Stimulated activated naive CD4-positive, alpha-beta T cell treated with Interleukin-2 at 50 U/mL for 16 hours (primary cell): ENCODE data around the gene IKZF3.
"Not testable (repeated sequence)": the region's sequence is repeated elsewhere in the genome, so short reads cannot be mapped to it uniquely, and the experiment has no call there.

Experiments used
- DNase-seq: peaks from one replicate; lab custom pipeline; 2025; lab: John Stamatoyannopoulos, UW

IKZF3 gene

GRCh38 chr17:39716879-39717536 is 147.1 kb downstream of the IKZF3 start:
- no peak for DNase-seq

DNA sequence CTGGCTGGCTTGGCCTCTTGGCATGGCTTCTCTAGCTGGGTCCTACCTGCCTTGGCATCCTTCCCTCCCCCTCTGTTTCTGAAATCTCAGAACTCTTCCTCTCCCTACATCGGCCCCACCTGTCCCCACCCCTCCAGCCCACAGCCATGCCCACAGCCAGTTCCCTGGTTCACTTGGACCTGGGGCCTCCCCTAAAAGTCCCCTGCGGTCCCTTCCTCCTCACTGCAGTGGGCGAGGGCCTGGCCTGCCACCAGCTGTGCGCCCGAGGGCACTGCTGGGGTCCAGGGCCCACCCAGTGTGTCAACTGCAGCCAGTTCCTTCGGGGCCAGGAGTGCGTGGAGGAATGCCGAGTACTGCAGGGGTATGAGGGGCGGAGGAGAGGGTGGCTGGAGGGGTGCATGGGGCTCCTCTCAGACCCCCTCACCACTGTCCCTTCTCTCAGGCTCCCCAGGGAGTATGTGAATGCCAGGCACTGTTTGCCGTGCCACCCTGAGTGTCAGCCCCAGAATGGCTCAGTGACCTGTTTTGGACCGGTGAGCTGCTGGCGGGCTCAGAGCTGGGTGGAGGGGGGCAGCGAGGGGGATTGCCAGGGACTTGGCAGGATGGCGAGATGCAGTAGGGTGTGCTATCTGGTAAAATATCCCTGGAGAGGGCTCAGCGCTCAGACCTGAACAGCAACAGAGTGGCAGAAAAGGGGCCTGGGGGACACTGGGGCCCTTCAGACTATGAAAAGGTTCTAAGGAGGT is 147.9 kb downstream of the IKZF3 start:
- no peak for DNase-seq

DNA sequence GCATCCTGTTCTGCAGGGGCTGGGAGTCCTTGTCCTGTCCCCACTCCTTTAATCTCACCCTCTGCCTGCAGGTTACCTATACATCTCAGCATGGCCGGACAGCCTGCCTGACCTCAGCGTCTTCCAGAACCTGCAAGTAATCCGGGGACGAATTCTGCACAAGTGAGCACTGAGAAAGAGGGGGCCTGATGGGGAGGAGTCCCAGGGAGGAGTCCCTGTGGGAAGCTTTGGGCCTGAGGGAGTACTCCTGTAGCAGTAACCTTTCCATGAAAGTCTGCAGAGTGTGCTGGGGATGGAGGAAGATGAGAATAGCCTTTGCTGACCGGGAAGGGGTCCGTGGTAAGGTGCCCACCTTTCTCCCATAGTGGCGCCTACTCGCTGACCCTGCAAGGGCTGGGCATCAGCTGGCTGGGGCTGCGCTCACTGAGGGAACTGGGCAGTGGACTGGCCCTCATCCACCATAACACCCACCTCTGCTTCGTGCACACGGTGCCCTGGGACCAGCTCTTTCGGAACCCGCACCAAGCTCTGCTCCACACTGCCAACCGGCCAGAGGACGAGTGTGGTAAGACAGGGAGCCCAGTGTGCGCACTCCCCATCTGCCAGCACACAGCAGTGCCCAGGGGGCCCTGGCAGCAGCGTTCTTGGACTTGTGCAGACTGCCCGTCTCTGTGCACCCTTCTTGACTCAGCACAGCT is 148.6 kb downstream of the IKZF3 start:
- DNase-seq: no peak

- no peak for DNase-seq
These were observed 149.9 kb downstream of the IKZF3 start for GRCh38 chr17:39714234-39714633.

DNA sequence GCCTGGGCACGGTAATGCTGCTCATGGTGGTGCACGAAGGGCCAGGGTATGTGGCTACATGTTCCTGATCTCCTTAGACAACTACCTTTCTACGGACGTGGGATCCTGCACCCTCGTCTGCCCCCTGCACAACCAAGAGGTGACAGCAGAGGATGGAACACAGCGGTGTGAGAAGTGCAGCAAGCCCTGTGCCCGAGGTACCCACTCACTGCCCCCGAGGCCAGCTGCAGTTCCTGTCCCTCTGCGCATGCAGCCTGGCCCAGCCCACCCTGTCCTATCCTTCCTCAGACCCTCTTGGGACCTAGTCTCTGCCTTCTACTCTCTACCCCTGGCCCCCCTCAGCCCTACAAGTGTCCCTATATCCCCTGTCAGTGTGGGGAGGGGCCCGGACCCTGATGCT is 152.3 kb downstream of the IKZF3 start:
- DNase-seq: no peak

DNA sequence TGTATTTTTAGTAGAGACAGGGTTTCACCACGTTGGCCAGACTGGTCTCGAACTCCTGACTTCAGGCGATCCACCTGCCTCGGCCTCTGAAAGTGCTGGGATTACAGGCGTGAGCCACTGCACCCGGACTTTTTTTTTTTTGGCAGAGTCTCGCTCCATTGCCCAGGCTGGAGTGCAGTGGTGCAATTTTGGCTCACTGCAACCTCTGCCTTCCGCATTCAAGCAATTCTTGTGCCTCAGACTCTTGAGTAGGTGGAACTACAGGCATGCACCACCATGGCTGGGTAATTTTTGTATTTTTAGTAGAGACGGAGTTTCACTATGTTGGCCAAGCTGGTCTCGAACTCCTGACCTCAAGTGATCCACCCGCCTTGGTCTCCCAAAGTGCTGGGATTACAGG is 153.0 kb downstream of the IKZF3 start:
- DNase-seq: not testable (repeated sequence)

DNA sequence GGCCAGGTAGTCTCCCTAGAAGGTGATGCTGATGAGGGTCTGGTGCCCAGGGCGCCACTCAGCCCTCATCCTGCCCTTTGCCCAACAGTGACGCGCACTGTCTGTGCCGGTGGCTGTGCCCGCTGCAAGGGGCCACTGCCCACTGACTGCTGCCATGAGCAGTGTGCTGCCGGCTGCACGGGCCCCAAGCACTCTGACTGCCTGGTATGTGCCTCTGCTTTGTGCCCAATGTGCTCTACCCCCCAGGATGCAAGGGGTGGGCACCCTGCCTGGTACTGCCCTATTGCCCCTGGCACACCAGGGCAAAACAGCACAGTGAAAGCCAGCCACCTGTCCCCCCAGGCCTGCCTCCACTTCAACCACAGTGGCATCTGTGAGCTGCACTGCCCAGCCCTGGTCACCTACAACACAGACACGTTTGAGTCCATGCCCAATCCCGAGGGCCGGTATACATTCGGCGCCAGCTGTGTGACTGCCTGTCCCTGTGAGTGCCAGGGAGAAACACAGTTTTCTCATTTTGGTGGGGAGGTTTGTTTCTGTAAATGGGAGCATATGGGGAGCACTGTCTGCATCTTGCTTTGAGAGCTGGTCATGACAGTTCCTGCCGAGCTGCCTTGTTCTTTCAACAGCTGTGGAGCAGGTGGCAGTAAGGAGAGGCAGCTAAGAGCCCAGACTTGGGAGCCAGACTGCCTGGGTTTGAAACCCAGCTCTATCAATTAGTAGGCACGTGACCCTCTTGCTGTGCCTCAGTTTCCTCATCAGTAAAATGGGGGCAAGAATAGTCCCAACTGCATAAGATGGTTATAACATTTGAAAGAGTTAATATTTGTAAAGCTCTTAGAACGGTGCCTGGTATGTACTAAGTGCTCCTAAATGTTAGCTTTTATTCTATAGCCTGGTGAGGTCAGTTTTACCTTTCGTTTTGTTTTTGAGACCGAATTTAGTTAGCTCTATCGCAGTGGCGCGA is 153.8 kb downstream of the IKZF3 start:
- no peak for DNase-seq

DNA sequence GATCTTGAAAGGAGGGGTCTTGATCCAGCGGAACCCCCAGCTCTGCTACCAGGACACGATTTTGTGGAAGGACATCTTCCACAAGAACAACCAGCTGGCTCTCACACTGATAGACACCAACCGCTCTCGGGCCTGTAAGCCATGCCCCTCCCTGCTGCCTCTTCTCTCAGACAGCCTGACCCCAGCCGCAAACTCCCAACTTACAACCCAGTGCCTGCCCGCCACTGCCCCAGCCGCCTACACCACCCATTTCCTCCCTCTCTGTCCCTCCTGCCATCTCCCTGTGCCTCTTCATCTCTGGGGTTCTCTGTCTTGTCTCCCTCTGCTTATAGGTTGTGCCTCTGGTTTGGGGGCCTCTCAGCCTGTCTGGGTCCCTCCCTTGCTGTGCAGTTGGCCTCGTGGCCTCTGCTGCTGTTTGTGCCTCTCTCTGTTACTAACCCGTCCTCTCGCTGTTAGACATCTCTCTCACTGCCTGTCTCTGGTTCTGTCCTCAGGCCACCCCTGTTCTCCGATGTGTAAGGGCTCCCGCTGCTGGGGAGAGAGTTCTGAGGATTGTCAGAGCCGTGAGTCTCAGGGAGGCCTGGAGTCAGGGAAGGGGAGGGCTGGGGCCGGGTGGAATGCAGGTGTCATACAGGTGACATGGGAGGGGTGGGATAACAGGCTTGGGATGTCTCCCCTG is 154.7 kb downstream of the IKZF3 start:
- no peak for DNase-seq
